ENCODE measurements around the gene SPSB2.

GRCh38 chr12:6824901-6825381 lies 48.2 kb downstream of the SPSB2 start:
- TF ChIP-seq CTCF (IDR thresholded peaks at IDR 0.05; ENCODE audit: low read depth, low read length) (no peak), POLR2A (IDR thresholded peaks at IDR 0.05; ENCODE audit: extremely low read depth, insufficient read length) (no peak), MAX (IDR thresholded peaks at IDR 0.05; ENCODE audit: low read depth, low read length) (no peak)

All from NB4 (cell line).